Measurements from ENCODE around the gene STAM2.
A peak's percentile ranks its signal among the peaks of the same experiment; 100 is the strongest.

STAM2 gene

GRCh38 chr2:152175368-152176112, at the start of gene STAM2:
Gene STAM2, minus strand, starts transcription at chr2:152175763. Its CDS starts 121 bp downstream, at chr2:152175642.
- peak; percentile 93 for TF ChIP-seq CTCF (conservative IDR thresholded peaks at IDR 0.05)
- H3K27ac ChIP-seq: peak within 1 kb of the TSS; percentile 96

- no peak for TF ChIP-seq CTCF (conservative IDR thresholded peaks at IDR 0.05)
- no peak overlapping the region for H3K27ac ChIP-seq
These were observed 48.4 kb upstream of the STAM2 start for GRCh38 chr2:152223977-152224376.

- H3K27ac ChIP-seq: peak overlapping the region; percentile 49
- TF ChIP-seq CTCF (conservative IDR thresholded peaks at IDR 0.05): no peak
These were observed 47.5 kb upstream of the STAM2 start for GRCh38 chr2:152222975-152223637.

- no peak overlapping the region for H3K27ac ChIP-seq
- no peak for TF ChIP-seq CTCF (conservative IDR thresholded peaks at IDR 0.05)
These were observed 46.3 kb upstream of the STAM2 start for GRCh38 chr2:152221839-152222238.

- TF ChIP-seq CTCF (conservative IDR thresholded peaks at IDR 0.05): no peak
These were observed 43.7 kb upstream of the STAM2 start for GRCh38 chr2:152219077-152219828.

GRCh38 chr2:152201466-152201830, 25.9 kb upstream of the STAM2 start:
- no peak overlapping the region for H3K27ac ChIP-seq
- TF ChIP-seq CTCF (conservative IDR thresholded peaks at IDR 0.05): no peak

More at GRCh38 chr2:152219077-152219828, 43.7 kb upstream of the STAM2 start:
- H3K27ac ChIP-seq: no peak overlapping the region
